Omental fat pad (tissue), 4 donors: Measurements from ENCODE around the gene ZNF675. TPM values are rescaled to one million over a fixed set of nuclear protein-coding genes. Genes with fewer than 3 reads are reported as not detected.
"Not testable (repeated sequence)": the region's sequence is repeated elsewhere in the genome, so short reads cannot be mapped to it uniquely, and the experiment has no call there.

ENCODE experiments used
- ATAC-seq: fragments of 150-250 bp; one replicate; pipeline ENCODE4 v1.9.1; 2016; ENCODE audit warnings: mild to moderate bottlenecking, moderate library complexity; ENCODE audit not compliant: low FRiP score
- DNase-seq: peaks from one replicate; pipeline ENCODE4 v3.0.0-alpha.2; 2019; ENCODE audit warnings: low spot score
- total RNA-seq, 4 donors: library from RNA; depleted of rRNA; stranded (reverse); fragments of >200 nt; gene quantifications; one replicate each; pipeline ENCODE4 v1.1.0, GENCODE V29; 2016
- TF ChIP-seq, protein P1 (sequence below), 3 donors: fragments of 450-650 bp; IDR thresholded peaks; one replicate each; pipeline ENCODE4 v1.5.1; 2016 to 2017; ENCODE audit warnings: antibody characterized with exemption in 3 of 3, mild to moderate bottlenecking in 3 of 3, moderate library complexity in 2 of 3

Gene ZNF675
- total RNA-seq, 4 donors from 2014 or later: 3.7 to 16.9 (median 6.5) TPM

DNA sequence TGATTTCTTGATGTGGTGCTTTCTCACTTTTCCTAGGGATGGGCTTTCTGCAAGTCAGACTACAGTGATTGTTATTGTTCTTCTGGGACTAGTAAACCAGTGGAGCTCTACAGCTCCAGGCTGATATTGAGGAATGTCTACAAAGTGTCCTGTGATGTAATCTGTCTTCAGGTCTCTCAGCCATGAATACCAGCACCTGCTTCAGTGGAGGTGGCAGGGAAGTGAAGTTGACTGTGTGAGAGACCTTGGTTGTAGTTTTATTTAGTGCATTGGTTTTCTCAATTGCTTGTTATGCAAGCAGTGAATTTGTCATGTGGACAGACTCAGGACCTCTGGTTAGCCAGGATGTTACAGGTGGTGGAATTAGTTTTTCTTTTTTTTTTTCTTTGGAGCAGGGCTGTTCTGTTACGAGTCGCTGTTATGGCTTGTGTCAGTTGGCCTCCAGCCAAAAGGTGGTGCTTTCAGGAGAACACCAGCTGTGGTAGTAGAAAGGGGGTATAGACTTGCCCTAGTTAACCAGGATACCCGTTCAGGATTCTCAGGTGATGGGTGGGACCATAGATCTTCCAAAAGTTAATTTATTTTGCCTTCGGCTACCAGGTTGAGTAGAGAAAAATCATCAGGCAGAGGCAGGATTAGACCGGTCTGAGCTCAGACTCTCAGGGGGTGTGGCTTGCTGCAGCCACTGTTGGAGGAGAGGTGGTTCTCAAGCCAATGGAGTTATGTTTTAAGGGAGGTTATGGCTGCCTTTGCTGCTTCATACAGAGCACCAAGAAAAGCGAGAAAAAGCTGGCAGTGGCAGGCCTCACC is 11.9 kb upstream of the ZNF675 start:
- TF ChIP-seq, protein P1, sequence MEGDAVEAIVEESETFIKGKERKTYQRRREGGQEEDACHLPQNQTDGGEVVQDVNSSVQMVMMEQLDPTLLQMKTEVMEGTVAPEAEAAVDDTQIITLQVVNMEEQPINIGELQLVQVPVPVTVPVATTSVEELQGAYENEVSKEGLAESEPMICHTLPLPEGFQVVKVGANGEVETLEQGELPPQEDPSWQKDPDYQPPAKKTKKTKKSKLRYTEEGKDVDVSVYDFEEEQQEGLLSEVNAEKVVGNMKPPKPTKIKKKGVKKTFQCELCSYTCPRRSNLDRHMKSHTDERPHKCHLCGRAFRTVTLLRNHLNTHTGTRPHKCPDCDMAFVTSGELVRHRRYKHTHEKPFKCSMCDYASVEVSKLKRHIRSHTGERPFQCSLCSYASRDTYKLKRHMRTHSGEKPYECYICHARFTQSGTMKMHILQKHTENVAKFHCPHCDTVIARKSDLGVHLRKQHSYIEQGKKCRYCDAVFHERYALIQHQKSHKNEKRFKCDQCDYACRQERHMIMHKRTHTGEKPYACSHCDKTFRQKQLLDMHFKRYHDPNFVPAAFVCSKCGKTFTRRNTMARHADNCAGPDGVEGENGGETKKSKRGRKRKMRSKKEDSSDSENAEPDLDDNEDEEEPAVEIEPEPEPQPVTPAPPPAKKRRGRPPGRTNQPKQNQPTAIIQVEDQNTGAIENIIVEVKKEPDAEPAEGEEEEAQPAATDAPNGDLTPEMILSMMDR (IDR thresholded peaks at IDR 0.05): no peak
- ATAC-seq (no peak), DNase-seq (no peak)

DNA sequence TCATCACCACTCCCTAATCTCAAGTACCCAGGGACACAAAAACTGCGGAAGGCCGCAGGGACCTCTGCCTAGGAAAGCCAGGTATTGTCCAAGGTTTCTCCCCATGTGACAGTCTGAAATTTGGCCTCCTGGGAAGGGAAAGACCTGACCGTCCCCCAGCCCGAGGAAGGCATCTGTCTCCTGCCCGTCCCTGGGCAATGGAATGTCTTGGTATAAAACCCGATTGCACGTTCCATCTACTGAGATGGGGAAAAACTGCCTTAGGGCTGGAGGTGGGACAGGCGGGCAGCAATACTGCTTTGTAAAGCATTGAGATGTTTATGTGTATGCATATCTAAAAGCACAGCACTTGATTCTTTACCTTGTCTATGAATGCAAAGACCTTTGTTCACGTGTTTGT is 5.9 kb upstream of the ZNF675 start:
- ATAC-seq, DNase-seq: not testable (repeated sequence)

DNA sequence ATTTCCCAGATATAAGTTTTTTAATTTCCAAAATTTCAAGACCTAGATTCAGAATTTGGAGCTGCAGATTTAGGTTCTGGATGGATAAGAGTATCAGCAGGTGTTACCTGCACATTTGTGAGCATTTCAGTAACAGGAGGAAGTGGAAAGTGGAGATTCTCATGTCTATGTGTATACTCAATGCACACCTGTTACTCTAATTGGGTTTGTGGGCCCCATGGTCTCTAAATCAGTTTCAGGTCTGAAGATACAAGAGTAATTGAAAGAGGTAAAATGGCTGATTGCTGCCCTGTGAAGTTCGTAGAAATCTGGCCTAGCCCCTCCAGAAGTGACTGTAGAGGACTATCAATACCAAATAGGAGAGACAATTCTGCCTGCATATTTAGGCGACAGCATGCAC is 13.9 kb downstream of the ZNF675 start:
- ATAC-seq (no peak), DNase-seq (no peak)
- TF ChIP-seq, protein P1 (IDR thresholded peaks at IDR 0.05): no peak

DNA sequence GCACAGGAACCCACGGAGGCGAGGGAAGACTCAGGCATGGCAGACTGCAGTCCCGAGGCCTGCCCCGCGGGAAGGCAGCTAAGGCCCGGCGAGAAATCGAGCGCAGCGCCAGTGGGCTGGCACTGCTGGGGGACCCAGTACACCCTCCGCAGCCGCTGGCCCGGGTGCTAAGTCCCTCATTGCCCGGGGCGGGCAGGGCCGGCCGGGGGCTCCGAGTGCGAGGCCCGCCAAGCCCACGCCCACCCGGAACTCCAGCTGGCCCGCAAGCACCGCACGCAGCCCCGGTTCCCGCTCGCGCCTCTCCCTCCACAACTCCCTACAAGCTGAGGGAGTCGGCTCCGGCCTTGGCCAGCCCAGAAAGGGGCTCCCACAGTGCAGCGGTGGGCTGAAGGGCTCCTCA is 18.4 kb downstream of the ZNF675 start:
- ATAC-seq, DNase-seq: not testable (repeated sequence)

DNA sequence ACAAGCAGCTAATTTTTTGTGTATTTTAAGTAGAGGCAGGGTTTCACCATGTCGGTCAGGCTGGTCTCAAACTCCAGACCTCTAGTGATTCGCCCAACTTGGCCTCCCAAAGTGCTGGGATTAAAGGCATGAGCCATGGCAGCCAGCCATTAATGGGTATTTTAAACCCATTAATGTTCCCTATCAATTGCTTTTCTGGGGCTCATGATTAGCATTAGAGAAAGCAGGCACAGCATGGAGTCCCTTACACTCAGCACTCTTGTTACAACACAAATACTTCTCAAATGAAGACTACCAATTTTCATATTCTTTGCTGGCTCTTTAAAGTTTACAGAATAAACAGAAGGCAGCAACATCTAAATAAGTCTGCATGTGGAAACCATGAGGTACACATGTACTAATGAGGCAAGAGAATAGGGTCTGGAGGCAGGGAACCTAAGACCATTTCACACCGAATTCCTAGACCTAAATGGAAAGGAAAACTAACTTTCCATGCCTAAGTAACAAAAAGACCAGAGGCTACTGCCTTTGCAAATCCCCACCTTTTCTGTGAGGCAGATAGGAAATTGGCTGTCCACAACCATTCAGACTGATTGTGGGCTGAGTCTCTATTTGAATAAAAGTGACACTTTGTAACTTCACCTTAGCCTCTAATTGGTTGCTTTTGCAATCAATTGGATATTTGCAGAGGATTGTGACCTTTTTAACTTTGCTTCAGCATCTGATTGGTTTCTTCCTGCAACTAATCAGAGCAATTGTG is 21.2 kb downstream of the ZNF675 start:
- no peak for ATAC-seq
- TF ChIP-seq, protein P1 (IDR thresholded peaks at IDR 0.05): no peak
- no peak for DNase-seq

DNA sequence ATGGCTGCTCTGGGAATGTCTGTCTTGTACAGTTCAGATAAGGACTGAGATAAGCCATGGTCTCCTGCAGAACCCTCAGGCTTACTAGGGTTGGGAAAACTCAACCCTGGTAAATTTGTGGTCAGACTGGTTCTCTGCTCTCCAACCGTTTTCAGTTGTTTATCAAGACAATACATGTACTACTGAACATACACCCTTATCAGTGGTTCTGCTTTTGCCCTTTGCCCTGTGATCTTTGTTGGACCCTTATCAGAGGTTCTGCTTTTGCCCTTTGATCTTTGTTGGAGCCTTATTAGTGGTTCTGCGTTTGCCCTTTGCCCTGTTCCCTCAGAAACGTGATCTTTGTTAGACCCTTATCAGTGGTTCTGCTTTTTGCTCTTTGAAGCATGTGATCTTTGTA is 37.2 kb downstream of the ZNF675 start:
- DNase-seq, ATAC-seq: not testable (repeated sequence)

Other genes with a start within 250 kb of the ZNF675 start
- gene ZNF681, start 71.7 kb upstream of the ZNF675 start, total RNA-seq: 1 to 10 TPM in 1 of 4 donors, under 1 TPM in 3; 0.48 to 2.8 (median 0.56) TPM
- gene ZNF726, start 227.7 kb upstream of the ZNF675 start, total RNA-seq: 1 to 10 TPM in 1 of 4 donors, under 1 TPM in 3; 0.19 to 1.3 (median 0.37) TPM